ENCODE results near the gene CCT8L2.
"Not testable (repeated sequence)": the region's sequence is repeated elsewhere in the genome, so short reads cannot be mapped to it uniquely, and the experiment has no call there.

Gene CCT8L2

DNA sequence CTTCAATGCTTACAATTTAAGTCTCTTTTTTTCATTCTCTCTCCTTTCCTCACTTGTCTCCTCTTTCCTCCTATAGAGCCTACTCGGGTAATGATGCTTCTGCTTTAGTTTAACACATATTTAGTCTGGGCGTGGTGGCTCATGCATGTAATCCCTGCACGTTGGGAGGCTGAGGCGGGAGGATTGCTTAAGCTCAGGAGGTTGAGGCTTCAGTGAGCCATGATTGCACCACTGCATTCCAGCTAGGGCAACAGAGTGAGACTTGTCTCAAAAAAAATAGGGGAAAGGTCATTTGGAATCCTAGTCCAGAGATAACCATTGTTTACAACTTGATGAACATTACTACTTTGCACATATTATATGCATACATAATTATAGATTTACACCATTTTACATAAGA, 1.4 kb upstream of the CCT8L2 start:
- no peak for DNase-seq (ENCODE audit: low read depth in 2 of 2)

DNA sequence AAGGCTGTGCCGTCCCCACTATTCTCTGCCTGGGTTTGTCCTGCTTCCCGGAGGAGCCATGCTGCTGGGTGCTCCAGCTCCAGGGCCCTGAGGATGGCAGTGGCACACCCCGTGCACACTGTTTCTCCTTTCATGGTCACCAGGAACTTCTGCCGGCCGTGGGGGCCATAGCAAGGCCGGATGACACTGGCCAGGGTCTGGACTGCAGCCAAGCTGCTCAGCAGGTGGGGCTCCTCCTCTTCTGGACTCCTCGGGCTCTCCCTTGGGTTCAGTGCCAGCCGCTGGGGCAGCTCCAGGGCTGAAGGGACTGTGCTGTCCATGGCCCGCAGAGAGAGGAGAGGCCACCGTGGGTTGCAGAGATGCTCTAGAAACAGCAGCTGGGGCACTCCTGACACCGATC, 379 bp downstream of the CCT8L2 start:
- DNase-seq (ENCODE audit: low read depth in 2 of 2) = not testable (repeated sequence)

- DNase-seq (ENCODE audit: low read depth in 2 of 2) = not testable (repeated sequence)
Measured at GRCh38 chr22:16591136-16591535, 1.5 kb downstream of the CCT8L2 start.

DNA sequence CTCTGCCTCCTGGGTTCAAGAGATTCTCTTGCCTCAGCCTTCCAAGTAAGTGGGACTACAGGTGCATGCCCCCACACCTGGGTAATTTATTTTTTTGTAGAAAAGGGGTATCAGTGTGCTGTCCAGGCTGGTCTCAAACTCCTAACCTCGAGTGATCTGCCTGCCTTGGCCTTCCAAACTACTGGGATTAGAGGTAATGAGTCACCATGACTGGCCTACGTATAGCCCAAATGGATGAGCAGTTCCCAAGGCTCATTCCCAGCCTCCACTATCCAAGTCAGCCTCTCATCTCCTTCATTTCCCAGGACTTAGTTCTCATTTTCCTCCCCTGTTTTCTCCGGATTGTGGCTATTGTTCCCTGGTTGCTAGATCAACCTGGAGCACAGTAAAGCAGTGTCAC, 5.6 kb downstream of the CCT8L2 start:
- DNase-seq (ENCODE audit: low read depth in 2 of 2) = no peak

DNA sequence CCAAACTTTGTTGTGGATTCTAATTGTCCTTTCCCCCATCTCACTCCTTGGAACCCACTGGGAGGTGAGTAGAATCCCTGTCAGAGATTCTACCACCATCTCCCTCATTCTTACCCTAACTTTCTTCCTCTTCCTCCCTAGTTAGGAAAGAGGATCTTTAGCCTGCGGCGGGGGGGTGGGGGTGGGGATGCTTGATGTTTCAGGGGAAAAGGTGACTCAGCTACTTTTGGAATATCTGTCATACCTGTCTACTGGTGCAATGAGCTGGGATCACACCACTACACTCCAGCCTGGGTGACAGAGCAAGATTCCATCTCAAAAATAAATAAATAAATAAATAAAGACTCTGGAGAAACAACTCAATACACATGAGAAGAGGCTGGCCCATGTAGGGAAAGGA, 6.4 kb downstream of the CCT8L2 start:
- no peak for DNase-seq (ENCODE audit: low read depth in 2 of 2)

GRCh38 chr22:16580872-16581271, 11.7 kb downstream of the CCT8L2 start:
- DNase-seq (ENCODE audit: low read depth in 2 of 2) = not testable (repeated sequence)

DNA sequence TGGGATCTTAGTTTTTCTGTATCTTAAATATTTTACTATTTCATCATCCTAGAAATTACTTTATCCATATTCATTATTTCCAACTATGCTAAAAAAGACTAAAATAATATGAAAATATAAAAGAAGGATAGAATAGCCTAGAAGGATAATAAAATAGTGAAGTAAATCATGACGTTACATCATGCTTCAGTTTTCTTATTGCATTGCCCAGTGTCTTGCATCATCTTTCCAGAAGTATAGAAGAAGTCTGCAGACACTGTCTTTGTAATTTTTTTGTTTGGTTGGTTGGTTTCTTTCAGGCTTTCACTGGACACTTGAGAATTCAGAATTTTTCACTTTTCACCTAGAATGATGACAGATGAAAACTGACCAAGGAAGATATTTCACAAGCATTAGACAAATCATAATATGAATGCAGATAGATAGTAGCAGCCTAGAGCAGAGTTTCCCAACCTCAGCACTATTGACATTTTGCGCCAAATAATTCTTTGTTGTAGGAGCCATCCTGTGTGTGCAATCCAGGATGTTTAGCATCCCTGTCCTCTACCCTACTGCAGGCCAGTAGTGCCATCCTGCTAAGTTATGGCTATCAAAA, 23.3 kb downstream of the CCT8L2 start:
- DNase-seq (ENCODE audit: low read depth in 2 of 2) = not testable (repeated sequence)

DNA sequence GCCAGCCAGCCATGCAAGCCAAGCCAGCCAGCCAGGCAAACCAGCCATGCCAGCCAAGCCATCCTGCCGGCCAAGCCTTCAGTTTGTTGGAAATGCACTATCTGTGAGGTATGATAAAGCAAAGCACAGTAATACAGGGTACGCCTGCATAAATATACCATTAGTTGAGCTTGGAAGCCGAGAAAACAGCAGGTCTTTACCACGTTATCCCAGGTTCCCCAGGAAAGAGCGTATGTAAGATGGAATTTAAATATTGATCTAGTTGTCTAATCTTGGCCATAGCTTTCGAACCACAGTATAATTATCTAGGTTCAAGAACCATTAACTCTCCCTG, 24.2 kb downstream of the CCT8L2 start:
- DNase-seq (ENCODE audit: low read depth in 2 of 2) = no peak

DNA sequence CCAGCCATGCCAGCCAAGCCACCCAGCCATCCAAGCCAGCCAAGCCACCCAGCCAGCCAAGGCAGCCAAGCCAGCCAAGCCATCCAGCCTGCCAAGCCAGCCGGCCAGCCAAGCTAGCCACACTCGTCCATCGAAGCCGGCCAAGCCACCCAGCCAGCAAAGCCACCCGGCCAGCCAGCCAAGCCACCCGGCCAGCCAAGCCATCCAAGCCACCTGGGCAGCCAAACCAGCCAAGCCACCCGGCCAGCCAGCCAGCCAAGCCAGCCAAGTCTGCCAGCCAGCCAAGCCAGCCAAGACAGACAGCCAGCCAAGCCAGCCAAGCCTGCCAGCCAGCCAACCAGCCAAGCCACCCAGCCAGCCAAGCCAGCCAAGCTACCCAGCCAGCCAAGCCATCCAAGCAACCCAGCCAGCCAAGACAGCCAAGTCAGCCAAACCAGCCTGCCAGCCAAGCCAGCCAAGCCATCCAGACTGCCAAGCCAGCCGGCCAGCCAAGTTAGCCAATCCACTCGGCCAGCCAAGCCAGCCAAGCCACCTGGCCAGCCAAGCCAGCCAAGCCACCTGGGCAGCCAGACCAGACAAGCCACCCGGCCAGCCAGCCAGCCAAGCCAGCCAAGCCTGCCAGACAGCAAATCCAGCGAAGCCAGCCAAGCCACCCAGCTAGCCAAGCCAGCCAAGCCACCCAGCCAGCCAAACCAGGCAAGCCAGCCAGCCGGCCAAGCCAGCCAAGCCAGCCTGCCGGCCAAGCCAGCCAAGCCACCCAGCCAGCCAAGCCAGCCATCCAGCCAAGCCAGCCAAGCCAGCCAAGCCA, 24.8 kb downstream of the CCT8L2 start:
- DNase-seq (ENCODE audit: low read depth in 2 of 2) = not testable (repeated sequence)

DNA sequence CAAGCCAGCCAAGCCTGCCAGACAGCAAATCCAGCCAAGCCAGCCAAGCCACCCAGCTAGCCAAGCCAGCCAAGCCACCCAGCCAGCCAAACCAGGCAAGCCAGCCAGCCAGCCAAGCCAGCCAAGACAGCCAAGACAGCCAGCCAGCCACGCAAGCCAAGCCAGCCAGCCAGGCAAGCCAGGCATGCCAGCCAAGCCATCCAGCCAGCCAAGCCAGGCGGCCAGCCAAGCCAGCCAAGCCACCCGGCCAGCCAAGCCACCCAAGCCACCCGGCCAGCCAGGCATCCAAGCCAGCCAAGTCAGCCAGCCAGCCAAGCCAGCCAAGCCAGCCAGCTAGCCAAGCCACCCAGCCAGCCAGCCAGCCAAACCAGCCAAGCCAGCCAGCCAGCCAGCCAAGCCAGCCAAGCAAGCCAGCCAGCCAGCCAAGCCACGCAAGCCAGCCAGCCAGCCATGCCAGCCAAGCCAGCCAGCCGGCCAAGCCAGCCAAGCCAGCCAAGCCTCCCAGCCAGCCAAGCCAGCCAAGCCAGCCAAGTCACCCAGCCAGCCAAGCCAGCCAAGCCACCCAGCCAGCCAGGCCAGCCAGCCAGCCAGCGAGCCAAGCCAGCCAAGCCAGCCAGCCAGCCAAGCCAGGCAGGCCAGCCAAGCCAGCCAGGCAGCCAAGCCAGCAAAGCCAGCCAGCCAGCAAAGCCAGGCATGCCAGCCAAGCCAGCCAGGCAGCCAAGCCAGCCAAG, 26.0 kb downstream of the CCT8L2 start:
- not testable (repeated sequence) for DNase-seq (ENCODE audit: low read depth in 2 of 2)

GRCh38 chr22:16565585-16566420, 26.8 kb downstream of the CCT8L2 start:
- not testable (repeated sequence) for DNase-seq (ENCODE audit: low read depth in 2 of 2)

DNA sequence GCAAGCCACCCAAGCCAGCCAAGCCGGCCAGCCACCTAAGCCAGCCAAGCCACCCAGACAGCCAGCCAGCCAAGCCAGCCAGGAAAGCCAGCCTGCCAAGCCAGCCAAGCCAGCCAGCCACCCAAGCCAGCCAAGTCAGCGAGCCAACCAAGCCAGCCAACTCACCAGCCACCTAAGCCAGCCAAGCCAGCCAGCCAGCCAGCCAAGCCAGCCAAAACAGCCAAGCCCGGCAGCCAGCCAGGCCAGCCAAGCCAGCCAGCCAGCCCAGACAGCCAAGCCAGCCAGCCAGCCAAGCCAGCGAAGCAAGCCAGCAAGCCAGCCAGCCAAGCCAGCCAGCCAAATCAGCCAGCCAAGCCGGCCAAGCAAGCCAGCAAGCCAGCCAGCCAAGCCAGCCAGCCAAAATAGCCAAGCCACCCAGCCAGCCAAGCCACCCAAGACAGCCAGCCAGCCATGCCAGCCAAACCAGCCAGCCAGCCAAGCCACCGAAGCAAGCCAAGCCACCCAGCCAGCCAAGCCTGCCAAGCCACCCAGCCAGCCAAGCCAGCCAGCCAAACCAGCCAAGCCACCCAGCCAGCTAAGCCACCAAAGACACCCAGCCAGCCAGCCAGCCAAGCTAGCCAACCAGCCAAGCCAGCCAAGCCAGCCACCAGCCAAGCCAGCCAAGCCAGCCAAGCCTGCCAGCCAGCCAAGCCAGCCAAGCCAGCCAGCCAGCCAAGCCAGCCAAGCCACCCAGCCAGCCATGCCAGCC, 27.6 kb downstream of the CCT8L2 start:
- DNase-seq (ENCODE audit: low read depth in 2 of 2) = not testable (repeated sequence)

DNA sequence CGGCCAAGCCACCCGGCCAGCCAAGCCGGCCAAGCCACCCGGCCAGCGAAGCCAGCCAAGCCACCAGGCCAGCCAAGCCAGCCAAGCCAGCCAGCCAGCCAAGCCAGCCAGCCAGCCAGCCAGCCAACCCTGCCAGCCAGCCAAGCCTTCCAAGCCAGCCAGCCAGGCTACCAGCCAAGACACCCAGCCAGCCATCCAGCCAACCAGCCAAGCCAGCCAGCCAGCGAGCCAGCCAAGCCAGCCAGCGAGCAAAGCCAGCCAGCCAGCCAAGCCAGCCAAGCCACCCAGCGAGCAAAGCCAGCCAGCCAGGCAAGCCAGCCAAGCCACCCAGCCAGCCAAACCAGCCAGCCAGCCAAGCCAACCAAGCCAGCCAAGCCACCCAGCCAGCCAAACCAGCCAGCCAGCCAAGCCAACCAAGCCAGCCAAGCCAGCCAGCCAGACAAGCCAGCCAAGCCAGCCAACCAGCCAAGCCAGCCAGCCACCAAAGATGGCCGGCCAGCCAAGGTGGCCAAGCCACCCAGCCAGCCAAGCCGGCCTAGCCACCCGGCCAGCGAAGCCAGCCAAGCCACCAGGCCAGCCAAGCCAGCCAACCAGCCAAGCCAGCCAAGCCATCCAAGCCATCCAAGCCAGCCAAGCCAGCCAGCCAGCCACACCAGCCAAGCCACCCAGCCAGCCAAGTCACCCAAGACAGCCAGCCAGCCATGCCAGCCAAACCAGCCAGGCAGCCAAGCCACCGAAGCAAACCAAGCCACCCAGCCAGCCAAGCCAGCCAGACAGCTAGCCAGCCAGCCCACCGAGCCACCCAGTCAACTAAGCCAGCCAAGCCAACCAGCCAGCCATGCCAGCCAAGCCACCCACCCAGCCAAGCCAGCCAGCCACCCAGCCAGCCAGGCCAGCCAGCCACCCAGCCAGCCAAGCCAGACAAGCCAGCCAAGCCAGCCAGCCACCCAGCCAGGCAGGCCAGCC, 28.8 kb downstream of the CCT8L2 start:
- no peak for DNase-seq (ENCODE audit: low read depth in 2 of 2)

DNA sequence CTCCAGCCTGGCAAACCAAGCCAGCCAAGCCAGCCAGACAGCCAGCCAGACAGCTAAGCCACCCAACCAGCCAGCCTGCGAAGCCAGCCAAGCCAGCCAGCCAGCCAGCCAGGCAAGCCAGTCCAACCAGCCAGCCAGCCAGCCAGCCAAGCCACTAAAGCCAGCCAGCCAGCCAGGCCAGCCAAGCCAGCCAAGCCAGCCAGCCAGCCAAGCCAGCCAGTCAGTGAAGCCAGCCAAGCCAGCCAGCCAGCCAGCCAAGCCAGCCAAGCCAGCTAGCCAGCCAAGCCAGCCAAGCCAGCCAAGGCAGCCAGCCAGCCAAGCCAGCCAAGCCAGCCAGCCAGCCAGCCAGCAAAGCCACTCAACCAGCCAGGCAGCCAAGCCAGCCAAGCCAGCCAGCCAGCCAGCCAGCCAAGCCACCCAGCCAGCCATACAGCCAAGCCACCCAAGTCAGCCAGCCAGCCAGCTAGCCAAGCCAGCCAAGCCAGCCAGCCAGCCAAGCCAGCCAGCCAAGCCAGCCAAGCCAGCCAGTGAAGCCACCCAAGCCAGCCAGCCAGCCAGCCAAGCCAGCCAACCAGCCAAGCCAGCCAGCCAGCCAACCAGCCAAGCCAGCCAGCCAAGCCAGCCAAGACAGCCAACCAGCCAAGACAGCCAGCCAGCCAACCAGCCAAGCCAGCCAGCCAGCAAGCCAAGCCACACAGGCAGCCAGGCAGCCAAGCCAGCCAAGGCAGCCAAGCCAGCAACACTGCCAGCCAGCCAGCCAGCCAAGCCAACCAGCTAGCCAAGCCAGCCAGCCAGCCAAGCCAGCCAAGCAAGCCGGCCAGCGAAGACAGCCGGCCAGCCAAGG, 29.7 kb downstream of the CCT8L2 start:
- DNase-seq (ENCODE audit: low read depth in 2 of 2) = no peak

- not testable (repeated sequence) for DNase-seq (ENCODE audit: low read depth in 2 of 2)
Measured at GRCh38 chr22:16561093-16561658, 31.4 kb downstream of the CCT8L2 start.

- DNase-seq (ENCODE audit: low read depth in 2 of 2) = not testable (repeated sequence)
Measured at GRCh38 chr22:16560651-16561050, 32.0 kb downstream of the CCT8L2 start.

- DNase-seq (ENCODE audit: low read depth in 2 of 2) = not testable (repeated sequence)
Measured at GRCh38 chr22:16559996-16560395, 32.6 kb downstream of the CCT8L2 start.

GRCh38 chr22:16559056-16559955, 33.3 kb downstream of the CCT8L2 start:
- no peak for DNase-seq (ENCODE audit: low read depth in 2 of 2)
